Activated T-cell treated with anti-CD3 and anti-CD28 coated beads for 48 hours (primary cell): ENCODE data around the gene ANKMY2.
"Not testable (repeated sequence)": the region's sequence is repeated elsewhere in the genome, so short reads cannot be mapped to it uniquely, and the experiment has no call there.

Experiments
- DNase-seq: peaks from one replicate; pipeline ENCODE4 v3.0.0-alpha.2; 2020; ENCODE audit warnings: low read depth

The ANKMY2 gene

DNA sequence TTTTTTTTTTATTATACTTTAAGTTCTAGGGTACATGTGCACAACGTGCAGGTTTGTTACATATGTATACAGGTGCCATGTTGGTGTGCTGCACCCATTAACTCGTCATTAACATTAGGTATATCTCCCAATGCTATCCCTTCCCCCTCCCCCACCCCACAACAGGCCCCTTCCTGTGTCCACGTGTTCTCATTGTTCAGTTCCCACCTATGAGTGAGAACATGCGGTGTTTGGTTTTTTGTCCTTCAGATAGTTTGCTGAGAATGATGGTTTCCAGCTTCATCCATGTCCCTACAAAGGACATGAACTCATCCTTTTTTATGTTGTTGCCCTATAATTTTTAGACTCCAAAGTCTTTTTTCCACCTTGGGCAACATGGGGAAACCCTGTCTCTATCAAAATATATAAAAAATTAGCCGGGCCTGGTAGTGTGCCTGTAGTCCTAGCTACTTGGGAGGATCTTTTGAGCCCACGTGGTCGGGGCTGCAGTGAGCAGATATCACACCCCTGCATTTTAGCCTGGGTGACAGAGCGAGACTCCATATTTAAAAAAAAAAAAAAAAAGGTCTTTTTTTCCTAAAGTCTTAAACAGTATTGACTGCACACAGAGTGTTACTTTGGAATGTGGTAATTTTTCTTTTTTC is 14.4 kb upstream of the ANKMY2 start:
- not testable (repeated sequence) for DNase-seq

DNA sequence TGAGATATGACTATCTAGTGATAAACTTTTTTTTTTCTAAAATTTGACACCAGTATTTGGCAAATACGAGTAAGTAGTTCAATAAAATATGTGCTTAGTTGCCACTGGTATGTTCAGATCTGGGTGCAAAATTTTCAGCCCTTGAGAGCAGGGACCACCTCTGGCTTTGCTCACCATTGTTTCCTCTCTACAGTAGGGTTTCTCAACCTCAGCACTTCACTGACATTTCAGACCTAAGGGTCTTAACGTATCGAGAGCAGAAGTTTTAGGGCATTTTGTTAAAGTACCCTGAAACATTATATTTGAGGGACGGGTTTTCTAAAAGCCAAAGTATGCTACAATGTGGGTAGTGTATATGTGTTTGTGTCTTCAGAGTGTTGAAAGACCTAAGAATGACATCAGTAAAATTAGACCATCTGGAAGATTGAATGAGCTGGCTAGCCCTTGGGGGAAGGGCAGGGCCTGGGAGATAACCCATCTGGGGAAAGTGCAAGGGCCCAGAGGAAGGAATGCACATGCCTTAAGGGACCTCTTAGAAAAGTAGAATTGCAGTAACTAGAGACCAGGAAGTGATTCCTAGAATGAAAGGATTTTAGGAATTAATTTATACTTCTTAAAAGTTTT is 12.2 kb upstream of the ANKMY2 start:
- DNase-seq, result no peak

DNA sequence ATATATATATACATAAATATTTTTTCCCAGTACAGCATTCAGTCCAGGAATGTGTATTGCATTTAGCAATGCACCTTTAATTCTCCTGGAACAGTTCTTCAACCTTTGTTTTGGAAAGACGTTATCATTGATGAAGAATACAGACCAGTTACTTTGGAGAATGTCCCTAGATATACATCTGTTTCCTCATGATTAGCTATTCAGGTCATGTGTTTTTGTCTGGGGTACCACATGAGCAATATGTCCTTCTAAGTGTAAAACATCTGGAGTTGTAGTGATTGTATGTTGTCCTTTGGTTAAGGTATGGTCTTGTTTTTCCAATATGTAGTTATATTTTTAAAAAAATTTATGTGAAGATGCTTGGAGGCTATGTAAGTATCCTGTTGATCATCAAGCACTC is 10.6 kb upstream of the ANKMY2 start:
- no peak for DNase-seq

DNA sequence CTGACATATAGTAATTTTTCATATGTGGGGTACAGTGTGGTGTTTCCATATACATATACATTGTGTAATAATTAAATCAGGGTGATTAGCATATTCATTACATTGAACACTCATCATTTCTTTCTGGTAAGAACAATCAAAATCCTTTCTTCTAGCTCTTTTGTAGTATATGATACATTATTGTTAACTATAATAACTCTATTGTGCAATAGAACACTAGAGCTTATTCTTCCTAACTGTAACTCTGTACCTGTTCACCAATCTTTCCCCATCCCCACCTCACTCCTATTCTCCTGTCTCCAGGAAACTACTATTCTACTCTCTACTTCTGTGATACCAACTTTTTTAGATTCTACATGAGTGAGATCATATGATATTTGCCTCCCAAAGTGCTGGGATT is 9.8 kb upstream of the ANKMY2 start:
- DNase-seq, result no peak

DNA sequence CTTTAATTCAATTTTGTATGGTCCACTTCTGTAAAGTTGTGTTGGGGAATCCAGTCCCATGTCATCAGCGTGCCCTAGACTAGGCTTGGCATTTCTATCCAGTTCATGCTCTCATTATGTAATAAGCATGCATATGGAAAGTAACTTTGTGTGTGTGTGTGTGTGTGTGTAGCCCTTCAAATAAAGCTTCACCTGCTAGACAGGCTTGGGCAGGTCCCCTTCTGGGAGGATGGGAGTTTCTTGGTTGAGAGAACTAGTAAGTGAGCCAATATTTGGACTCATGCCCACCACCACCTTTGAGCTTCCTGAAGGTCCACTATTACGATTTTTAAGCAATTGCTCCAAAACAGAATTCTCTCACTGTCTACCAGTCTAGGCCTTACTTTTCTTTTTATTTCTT is 7.3 kb upstream of the ANKMY2 start:
- DNase-seq, result no peak

DNA sequence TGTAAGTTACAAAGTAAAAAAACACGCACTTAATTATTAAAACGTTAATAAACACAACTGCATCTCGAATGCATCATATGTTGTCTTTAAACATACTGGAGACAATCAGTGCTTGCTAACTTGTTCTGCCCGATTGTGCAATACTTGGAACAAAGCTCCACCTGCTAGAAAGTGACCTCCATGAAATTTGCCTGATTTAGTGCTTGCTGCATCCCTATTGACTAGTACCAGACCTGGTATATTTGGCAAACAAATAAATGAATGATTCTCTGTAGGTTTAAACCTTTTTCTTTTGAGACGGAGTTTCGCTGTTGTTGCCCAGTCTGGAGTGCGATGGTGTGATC is 6.7 kb upstream of the ANKMY2 start:
- no peak for DNase-seq

DNA sequence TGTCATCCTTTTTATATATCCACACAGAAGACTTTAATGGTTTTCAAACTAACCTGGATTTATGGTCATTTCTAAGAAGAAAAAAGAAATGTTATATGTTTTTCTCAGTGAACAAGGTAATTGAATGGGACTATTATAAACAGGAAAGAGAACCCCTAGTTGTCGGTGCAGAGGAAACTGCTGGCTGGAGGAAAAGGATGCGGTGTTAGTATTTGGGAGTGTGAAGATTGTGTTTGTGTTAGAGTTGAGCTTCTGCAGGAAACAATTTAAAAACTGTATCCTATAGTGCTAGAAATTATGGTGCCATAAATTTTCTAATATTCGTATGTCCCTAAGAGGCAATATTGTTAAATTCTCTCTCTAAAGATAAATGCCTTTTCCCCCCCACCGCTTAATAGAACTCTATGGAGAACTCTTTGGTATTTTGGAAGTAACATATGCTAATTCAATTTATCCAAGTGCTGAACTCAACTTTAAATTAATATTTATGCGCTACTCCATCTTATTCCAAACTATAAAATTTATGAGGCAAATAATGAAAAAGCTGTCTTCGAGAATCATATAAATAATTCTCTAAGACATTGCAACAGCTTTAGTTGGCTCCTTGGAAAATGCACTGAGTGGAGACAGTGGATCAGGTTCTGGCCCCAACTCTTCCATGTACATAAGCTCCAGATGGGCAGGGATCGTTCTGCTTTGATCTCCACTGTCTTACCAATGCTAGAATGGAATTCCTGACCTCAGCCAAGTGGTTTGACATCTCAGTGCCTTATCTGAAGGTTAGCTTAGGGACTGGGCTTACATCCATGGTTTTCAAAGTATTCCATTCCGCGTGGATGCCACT is 6.1 kb upstream of the ANKMY2 start:
- no peak for DNase-seq

DNA sequence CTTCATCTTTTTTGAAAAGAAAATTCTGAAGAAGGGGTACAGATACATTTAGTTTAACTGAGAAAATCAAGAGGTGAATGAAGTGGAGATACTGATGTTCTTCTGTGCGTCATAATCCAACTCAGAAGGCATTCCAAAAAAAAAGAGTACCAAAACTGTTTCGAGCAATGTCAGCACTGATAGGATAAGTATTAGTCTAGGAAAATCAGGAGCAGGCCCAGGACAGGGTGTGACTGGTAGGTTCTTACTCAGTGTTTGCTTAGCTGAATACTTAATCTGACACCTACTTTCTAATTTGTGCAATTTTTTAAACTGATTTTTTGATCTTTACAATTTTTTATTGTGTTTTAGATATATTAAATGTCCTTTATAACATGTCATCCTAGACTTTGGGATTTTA is 4.7 kb upstream of the ANKMY2 start:
- no peak for DNase-seq

DNA sequence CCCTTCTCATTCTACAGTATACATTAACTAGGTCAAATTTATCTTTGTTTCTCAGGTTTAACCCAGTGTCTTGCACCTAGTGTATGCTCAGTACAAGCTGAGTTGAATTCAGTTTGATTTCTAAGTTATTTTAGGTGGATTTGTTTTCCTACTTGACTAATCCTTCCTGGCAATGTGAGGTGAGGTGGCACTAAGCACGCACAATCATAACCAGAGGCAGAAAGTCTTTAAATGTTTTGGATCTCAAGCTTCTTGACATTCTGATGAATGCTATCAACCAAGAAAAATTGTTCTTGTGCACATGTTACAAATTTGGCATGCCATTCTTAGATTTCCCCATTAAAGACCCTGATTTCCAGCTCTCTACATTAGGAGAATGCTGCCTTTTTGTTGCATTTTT is 3.6 kb upstream of the ANKMY2 start:
- no peak for DNase-seq

DNA sequence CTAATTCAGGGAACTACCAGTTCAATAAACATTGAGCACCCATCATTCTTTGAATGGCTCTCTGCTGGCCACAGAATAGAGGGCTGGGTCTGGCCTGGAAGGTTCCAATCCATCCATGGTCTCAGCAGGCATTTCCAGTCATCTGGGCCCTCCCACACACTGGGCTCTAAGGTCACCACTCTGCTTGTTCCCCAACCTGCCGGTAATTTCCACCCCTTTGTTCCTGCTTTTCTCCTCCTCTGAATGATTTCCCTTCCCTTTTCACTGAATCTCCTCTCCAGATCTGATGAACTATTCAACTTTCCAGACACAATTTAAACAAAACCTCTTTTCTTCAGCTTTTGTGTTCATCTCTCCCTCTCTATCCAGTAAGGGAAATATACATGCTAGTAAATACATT is 3.0 kb upstream of the ANKMY2 start:
- no peak for DNase-seq

DNA sequence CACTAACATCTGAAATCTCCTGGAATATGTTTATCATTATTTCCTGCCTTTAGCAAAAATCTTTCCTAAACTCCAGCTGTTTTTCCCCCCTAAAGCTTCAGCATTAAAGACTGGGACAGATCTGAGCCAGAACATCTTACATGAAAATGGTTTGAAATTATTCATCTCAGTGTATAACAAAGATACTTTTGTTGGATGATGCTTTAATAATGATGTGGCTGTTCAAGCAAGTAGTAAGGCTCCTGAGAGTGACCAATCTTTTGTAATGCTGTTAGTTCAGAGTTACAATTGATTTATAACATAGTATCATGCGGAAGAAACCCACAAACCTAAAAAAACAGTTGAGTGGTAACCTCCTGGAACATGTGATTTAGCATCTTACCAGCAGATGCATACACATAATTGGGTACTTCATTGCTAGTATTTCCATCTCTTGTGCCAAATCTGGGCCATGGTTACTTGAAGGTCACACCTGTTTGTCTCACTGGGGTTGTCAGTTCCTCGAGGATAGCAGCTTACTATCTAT is 1.9 kb upstream of the ANKMY2 start:
- no peak for DNase-seq

DNA sequence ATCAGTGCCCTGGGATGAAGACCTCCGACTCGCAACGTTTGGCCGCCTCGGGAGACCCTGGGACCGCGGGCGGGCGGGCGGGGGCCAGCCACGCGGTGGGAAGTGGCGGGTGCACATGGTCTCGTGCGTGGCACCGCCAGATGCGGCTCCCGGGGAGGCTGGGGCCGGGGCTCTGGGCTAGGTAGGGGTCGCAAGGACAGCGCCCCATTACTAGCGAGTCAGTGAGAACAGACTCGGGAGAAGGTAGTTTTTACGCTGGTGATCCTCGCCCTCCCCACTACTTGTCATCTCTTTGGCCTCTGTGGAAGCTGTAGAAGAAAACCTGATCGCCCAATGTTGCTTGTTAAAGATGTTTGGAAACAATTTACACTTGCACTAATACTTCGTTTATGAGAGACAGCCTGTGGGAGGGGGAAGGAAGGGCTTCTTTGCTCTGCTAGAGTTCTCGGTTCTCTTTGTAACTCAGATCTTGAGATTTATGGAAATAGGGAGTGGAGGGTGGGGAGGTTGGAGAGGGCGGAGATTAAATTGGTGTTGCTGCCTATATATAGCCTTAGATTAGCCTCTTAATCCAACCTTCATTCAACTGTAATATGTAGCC is 1.0 kb upstream of the ANKMY2 start:
- DNase-seq, result no peak

DNA sequence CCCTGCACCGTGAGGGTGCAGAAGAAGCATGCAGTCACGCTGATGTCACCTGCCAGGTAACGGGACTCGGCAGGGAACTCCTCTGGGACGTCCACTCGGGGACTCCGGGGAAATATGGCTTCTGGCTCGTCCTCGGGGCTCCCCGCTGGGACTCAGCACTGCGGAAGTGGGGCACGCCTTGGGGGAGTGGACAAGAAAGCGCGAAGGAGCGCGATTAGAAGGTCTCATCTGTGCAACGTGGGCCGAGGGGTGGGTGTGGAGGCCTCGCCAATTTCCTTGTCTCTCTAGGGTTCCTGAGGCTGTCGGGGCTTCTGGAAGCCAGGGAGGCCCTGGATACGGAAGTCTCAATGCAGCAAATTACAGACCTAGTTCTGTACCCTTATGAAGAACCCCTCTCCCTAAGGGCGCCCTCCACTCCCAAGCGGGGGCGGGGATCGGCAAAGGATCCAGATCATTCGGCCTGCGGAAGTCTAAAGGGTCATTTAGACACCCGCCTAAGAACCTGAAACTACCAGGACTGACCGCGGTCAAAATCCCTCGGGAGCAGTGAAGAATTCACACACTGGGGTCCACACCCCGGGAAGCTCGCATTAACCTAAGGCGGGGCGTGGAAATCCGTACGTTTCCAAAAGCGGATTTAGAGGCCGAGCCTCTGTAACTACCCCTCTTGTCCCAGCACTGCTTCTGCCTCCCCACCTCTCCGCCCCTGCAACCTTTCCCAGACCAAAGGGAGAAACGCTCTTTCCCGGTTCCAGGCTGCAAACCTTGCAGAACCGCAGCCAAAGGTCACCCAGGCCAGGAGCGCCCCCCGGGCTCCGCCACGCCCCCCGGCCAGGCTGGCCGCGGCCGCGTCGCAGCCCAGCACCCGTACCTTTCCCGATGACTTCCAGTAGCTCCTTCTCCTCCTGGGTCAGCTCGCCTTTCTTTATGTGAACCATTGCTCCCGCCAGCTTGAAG is 640 bp downstream of the ANKMY2 start:
- no peak for DNase-seq

DNA sequence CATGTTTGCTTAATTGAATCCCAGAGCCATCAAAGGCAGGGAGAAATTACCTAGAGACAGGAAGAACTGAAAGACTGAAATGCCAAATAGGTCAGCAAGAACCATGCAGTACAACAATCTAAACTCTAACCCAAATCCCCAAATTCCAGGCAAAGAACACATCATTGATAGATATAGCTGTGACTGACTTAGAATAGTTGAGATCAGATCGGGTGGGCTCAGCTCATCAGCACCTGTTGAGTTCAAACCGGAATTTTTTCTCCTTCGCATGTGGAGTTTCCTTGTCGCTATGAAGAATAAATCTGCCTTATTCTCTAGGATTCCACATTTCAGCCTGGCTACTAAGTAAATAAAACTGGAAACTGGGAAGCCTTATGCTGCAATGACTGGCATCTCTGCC is 1.4 kb downstream of the ANKMY2 start:
- DNase-seq, result no peak

DNA sequence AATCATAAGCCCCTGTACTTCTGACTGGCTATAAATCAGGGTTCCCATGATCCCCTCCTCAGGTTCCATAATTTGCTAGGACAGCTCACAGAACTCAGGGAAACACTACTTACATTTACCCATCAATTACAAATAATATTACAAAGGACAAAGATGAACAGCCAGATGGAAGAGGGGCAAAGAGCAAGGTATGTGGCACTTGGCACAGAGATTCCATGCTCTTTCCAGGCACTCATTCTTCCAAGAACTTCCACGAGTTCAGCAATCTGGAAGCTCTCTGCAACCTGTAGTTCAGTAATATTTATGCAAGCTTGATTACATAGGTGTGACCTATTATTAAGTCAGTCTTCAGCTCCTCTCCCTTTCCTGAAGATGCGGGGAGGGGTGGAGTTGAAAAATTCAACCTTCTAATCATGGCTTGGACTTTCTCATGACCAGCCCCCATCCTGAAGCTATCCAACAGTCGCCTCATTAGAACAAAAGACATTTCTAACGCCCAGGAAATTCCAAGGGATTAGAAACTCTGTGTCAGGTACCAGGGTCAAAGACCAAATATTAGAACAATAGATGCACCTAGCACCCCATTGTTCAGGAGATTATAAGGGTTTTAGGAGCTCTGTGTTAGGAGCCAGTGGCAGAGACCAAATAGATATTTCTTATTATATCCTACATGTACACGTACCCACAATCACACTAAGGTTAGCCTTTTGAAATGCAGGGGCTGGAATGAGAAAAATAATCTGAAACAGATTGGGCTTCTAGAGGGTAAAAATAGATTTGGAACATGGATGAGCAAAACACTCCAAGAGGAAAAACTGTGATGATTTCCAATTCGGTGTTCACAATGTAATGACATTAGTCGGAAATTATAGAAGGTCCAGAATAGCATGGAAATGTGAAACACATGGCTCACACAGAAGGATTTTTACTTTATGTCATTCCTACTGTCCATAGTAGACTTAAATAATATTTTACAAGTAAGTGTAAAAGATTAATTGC is 7.0 kb downstream of the ANKMY2 start:
- no peak for DNase-seq

DNA sequence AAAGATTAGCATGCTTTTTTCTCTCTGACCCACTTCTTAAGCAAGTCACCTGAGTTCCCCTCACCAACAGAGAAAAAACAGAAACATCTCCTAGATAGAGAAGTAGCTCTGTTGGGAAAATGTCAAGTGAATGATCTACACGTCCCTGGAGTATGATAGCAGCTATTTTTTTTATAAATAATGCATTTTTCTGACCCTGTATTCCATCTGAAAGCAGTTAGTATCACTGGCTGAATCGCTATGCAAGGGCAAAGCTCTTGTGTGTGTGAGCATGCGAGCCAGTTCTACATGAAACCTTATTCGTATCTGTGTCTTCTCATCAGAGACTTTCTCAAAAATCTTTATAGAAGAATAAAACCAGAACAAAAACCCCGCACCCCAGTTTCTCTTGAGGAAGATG is 8.2 kb downstream of the ANKMY2 start:
- no peak for DNase-seq

DNA sequence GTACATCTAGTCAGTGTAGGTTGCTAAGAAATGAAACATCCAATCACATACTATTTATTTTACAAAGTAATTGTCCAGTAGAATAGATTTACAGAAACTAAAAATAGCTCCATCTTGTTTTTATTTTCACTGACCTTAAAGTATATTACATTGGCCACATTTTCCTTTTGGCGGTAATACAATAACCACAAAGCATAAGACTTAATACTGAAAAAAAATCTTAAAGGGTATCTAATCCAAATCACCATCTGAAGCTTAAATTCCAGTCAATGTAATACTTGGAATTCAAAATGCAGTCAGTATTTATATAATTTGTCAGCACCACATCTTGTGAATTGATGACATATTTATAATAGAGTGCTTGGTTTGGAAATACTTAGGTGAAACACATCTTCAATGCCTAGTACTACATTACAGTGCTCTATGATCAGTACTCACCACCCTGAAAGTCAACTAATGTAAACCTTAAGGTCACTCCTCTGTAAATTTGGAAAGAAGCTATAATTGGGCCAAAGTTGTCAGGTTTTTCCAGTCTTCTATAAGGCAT is 8.9 kb downstream of the ANKMY2 start:
- DNase-seq, result no peak

DNA sequence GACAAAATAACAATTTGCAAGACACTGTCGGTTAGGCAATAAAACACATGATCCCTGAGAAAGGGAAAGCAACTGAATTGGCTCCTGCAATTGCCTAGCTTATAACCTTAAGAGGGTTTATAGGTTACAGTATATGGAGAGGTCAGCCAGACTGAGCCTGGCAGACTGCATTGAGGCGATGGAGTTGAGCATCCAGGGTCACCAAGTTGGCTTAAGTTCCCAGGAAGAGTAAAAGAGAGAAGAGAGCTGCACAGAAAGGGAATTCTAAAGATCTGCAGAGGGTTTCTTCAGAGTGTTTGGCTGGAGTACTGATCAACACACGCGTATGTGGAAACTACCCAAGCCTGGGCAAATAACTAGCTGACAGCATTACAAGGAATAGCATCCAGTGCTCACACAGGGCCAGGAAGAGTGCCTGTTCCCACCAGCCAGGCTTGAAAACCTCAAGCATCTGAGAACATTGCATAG is 11.2 kb downstream of the ANKMY2 start:
- DNase-seq, result no peak

DNA sequence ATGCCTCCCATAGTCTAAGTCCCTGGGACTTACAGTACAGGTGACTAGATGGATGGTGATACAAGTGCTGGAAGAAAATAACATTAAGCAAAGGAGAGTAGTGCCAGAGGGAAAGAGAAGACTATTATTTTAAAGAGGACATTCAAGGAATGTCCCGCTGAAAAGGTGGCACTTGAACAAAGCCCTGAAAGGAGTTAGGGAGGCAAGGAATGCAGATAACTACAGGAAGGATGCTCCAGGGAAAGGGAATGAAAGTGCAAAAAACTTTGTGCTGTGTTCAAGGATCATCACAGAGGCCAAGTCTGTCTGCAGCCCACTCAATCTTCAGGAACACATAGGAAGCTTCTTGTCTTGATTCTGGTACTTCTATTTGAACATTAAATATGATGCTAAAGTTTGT is 14.9 kb downstream of the ANKMY2 start:
- no peak for DNase-seq

DNA sequence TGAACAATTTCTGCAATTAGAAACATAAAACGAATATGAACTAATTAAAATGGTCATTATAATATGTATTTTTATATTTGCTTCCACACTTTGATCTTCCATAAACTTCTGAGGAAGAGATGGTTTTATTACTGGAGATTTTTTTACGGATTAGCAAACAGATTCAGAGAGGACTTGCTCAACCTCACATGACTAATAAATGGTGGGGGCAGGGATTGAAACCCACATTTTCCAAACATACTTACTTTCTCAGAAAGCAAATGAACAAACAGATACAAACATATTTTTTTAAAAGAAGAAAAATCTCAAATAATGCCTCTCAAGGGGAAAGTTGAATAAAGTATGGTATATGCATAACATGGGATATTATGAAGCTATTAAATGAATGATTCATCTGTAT is 18.3 kb downstream of the ANKMY2 start:
- no peak for DNase-seq
